Panc1 (cell line): Measurements from ENCODE around the gene IL1RAP. TPM values are rescaled to one million over a fixed set of nuclear protein-coding genes. Genes with fewer than 3 reads are reported as not detected.

Source experiments
- ATAC-seq: fragments of 200-7000 bp; cut with Tn5 transposase; 2 replicates; pipeline ENCODE4 v1.9.1; 2020; ENCODE audit warnings: mild to moderate bottlenecking, moderate library complexity
- BruUV-seq: library from RNA; stranded (reverse); fragments of 400-500 nt; replicated peaks from 2 replicates; lab custom pipeline; 2021; lab: Mats Ljungman, UMichigan
- CTCF ChIA-PET: fragments of 300-600 bp; sonication (Branson Sonifier 250); formaldehyde crosslinking; loops from one replicate; lab custom pipeline; 2022; ENCODE audit warnings: antibody characterized with exemption; lab: Charles Lee
- POLR2A ChIA-PET: fragments of 300-600 bp; sonication (Branson Sonifier 250); formaldehyde crosslinking; loops from one replicate; lab custom pipeline; 2022; ENCODE audit warnings: antibody characterized with exemption; lab: Charles Lee
- DNase-seq: peaks from one replicate; pipeline ENCODE4 v3.0.0-alpha.2; 2010; ENCODE audit warnings: low read depth, low spot score
- H3K27ac ChIP-seq: 2 replicates; pipeline ENCODE4 v1.5.1; 2011; ENCODE audit warnings: mild to moderate bottlenecking, low read length, inconsistent platforms
- H3K27me3 ChIP-seq: fragments of 200-500 bp; sonication (Bioruptor generic); 2 replicates; pipeline ENCODE4 v1.6.0; 2014; ENCODE audit warnings: low read length, inconsistent platforms; ENCODE audit not compliant: control insufficient read depth, insufficient read depth
- H3K36me3 ChIP-seq: fragments of 200-500 bp; sonication (Bioruptor generic); 2 replicates; pipeline ENCODE4 v1.5.1; 2014; ENCODE audit warnings: inconsistent platforms, mild to moderate bottlenecking, low read length, moderate library complexity; ENCODE audit not compliant: control insufficient read depth, insufficient read depth
- H3K4me1 ChIP-seq: 2 replicates; pipeline ENCODE4 v1.5.1; 2011; ENCODE audit warnings: inconsistent platforms, mild to moderate bottlenecking, low read length, moderate library complexity; ENCODE audit not compliant: control insufficient read depth, insufficient read depth
- H3K4me3 ChIP-seq, 2 experiments: 2 replicates each; pipeline ENCODE4 v1.5.1; 2011 to 2012; ENCODE audit warnings: low read depth in 2 of 2, low read length in 2 of 2, mild to moderate bottlenecking in 2 of 2, inconsistent platforms in 1 of 2, moderate library complexity in 1 of 2
- H3K9me3 ChIP-seq: fragments of 200-500 bp; sonication (Bioruptor generic); 2 replicates; pipeline ENCODE4 v1.5.1; 2014; ENCODE audit warnings: low read depth, mild to moderate bottlenecking, inconsistent platforms, low read length, moderate library complexity; ENCODE audit not compliant: control insufficient read depth, insufficient read depth
- CTCF ChIP-seq: fragments of 450-650 bp; IDR thresholded peaks from 2 replicates; pipeline ENCODE4 v1.5.1; 2017; ENCODE audit warnings: mild to moderate bottlenecking
- POLR2AphosphoS5 ChIP-seq: IDR thresholded peaks from 2 replicates; pipeline ENCODE4 v1.6.1; 2012; ENCODE audit warnings: mild to moderate bottlenecking, low read depth, low read length, moderate library complexity
- REST ChIP-seq, 2 experiments: IDR thresholded peaks; 2 replicates each; pipeline ENCODE4 v1.6.1; 2011 to 2012; ENCODE audit warnings: low read depth in 2 of 2, control low read depth in 1 of 2, low read length in 1 of 2, mild to moderate bottlenecking in 1 of 2, moderate library complexity in 1 of 2; ENCODE audit not compliant: insufficient read depth in 1 of 2
- SIN3A ChIP-seq: IDR thresholded peaks from 2 replicates; pipeline ENCODE4 v1.6.1; 2012; ENCODE audit warnings: low read depth, mild to moderate bottlenecking, low read length, moderate library complexity, borderline replicate concordance; ENCODE audit not compliant: insufficient read depth
- TCF7L2 ChIP-seq: IDR thresholded peaks from 2 replicates; pipeline ENCODE4 v1.6.1; 2011; ENCODE audit warnings: mild to moderate bottlenecking, low read depth, low read length, inconsistent platforms
- in situ Hi-C: cut with HindIII; loops from 2 replicates; pipeline ENCODE4 v1.10.0; 2016; ENCODE audit warnings: low sequenced_read_pairs, low pct_unique_long_range_greater_than_20kb
- intact Hi-C: fragments of 100-400 bp; cut with micrococcal nuclease; formaldehyde crosslinking; loops from one replicate; pipeline ENCODE4 v1.10.0; 2022; ENCODE audit not compliant: unreplicated experiment
- total RNA-seq: library from RNA; stranded (reverse); gene quantifications from one replicate; pipeline ENCODE4 v1.2.1, GENCODE V29; 2021; ENCODE audit not compliant: unreplicated experiment

Gene IL1RAP
- total RNA-seq, 1 experiment from 2014 or later, result 5.2 TPM

GRCh38 chr3:190596349-190597285 lies 82.7 kb downstream of the IL1RAP start:
- DNase-seq (no peak), ATAC-seq (no peak)
- Histone ChIP-seq H3K27me3 (no peaks in the 10 kb centered on the region), H3K27ac (no peak overlapping the region), H3K4me1 (no peaks in the 10 kb centered on the region), H3K9me3 (no peaks in the 10 kb centered on the region), H3K36me3 (no peaks in the 10 kb centered on the region), H3K4me3 (no peak overlapping the region)
- in situ Hi-C loops (no loop called here), intact Hi-C loops (no loop called here)
- ChIA-PET POLR2A (no interaction called here), CTCF (no interaction called here)
- no TSS peak for BruUV-seq
- no peak for TF ChIP-seq TCF7L2
- TF ChIP-seq SIN3A, result no peak
- TF ChIP-seq REST (IDR thresholded peaks at IDR 0.05; ENCODE audit: insufficient read depth in 1 of 2, low read depth in 2 of 2, low read length in 1 of 2), result no peak
- no peak for TF ChIP-seq CTCF
- no peak for TF ChIP-seq POLR2AphosphoS5

- Histone ChIP-seq H3K27ac (no peak overlapping the region), H3K4me1 (no peaks in the 10 kb centered on the region), H3K36me3 (no peaks in the 10 kb centered on the region), H3K27me3 (no peaks in the 10 kb centered on the region), H3K4me3 (no peak overlapping the region), H3K9me3 (no peaks in the 10 kb centered on the region)
- no peak for TF ChIP-seq TCF7L2
- TF ChIP-seq CTCF, result no peak
- no peak for TF ChIP-seq REST (IDR thresholded peaks at IDR 0.05; ENCODE audit: insufficient read depth in 1 of 2, low read depth in 2 of 2, low read length in 1 of 2)
- no peak for TF ChIP-seq SIN3A
- no peak for TF ChIP-seq POLR2AphosphoS5
- POLR2A ChIA-PET, result no interaction called here
- intact Hi-C loops, result no loop called here
- no peak for ATAC-seq
- CTCF ChIA-PET, result no interaction called here
- in situ Hi-C loops, result no loop called here
- no TSS peak for BruUV-seq
- DNase-seq, result no peak
These were observed 83.4 kb downstream of the IL1RAP start for GRCh38 chr3:190597291-190597690.
